ENCODE results near the gene KIAA1755.
"Not testable (repeated sequence)": the region's sequence is repeated elsewhere in the genome, so short reads cannot be mapped to it uniquely, and the experiment has no call there.

Gene KIAA1755

DNA sequence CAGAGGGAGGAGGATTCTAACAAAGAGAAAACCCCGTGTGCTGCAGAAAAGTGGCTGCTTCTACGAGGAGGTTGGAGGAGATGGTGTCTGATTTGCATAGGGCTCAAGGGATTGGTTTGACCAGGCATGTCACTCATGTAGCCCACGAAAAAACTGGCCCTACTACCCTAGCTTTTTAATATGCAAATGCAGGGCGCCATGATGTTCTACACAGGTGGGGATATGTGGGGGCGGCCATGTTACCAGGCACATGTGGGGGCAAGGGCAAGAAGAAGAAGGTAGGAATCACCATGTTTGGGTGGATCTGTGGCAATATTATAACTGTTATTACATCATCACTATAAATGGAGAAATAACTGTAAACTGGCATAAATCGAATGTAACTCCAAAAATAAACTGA is 9.9 kb downstream of the KIAA1755 start:
- no peak overlapping the region for H3K4me3 Mint-ChIP-seq
- peaks cover 5% of the 10 kb centered on the region for H3K36me3 Mint-ChIP-seq (ENCODE audit: insufficient read depth)
- ATAC-seq (replicated peaks), result no peak
- no peak for DNase-seq
- H3K4me1 Mint-ChIP-seq (ENCODE audit: low read depth in 2 of 2), result no peaks in the 10 kb centered on the region
- no peaks in the 10 kb centered on the region for H3K9me3 Mint-ChIP-seq
- no peak overlapping the region for H3K27ac Mint-ChIP-seq
- H3K27me3 Mint-ChIP-seq, result peaks cover 26 to 61% of the 10 kb centered on the region in 2 donors

DNA sequence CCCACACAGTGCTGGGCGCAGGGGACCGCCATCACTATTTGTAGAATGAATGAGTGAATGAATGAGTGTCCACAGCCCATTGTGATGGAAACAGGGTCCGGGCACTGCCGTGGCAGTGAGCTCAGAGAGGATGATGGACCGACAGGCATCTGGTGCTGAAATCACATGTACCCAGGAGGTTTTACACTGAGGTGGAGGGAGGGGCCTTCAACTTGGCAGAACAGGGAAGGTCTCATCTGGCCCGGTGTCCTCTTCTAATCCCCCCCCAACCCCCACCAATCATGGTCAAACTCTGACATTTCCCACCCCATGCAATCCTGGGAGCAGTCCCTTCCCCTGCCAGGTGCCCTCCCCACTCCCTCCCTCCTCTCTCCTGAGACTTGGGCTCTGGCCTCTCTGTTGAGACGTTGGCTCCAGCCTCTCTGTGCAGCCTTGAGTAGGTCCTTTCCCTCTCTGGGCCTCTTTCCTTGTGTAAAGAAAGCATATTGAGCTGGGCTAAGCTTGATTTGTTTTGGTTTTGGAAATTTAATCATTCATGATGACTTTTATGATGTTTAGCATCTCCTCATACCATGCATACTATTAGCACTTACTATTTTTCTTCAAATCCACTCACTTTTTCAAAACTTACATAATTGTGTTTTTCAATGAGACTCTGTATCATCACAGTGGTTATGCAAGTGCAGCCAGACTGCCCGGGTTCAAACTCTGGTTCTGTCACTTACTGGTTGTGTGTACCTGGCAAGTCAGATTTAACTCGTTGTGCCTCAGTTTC is 10.8 kb downstream of the KIAA1755 start:
- peaks cover 5% of the 10 kb centered on the region for H3K36me3 Mint-ChIP-seq (ENCODE audit: insufficient read depth)
- ATAC-seq (replicated peaks), result no peak
- peaks cover 24 to 70% of the 10 kb centered on the region in 2 donors for H3K27me3 Mint-ChIP-seq
- H3K9me3 Mint-ChIP-seq, result peaks cover 0 to 5% of the 10 kb centered on the region in 2 donors
- no peak overlapping the region for H3K27ac Mint-ChIP-seq
- no peak overlapping the region for H3K4me3 Mint-ChIP-seq
- DNase-seq, result no peak
- no peaks in the 10 kb centered on the region for H3K4me1 Mint-ChIP-seq (ENCODE audit: low read depth in 2 of 2)

DNA sequence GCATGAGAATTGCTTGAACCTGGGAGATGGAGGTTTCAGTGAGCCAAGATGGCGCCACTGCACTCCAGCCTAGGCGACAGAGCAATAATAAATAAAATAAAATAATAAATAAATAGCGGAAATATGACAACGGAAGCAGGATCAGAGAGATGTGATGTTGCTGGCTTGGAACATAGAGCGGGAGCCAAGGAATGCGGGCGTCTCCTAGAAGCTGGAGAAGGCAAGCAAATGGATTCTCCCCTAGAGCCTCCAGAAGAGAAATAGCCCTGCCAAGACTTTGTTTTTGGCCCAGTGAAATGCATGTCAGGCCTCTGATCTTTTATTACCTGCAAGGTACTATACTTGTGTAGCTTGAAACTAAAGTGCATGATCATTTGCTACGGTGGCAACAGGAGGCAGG is 12.4 kb downstream of the KIAA1755 start:
- Mint-ChIP-seq H3K27me3 (peaks cover 23 to 68% of the 10 kb centered on the region in 2 donors), H3K4me3 (no peak overlapping the region), H3K4me1 (ENCODE audit: low read depth in 2 of 2) (no peaks in the 10 kb centered on the region), H3K9me3 (peaks cover 5 to 20% of the 10 kb centered on the region in 2 donors), H3K27ac (no peak overlapping the region), H3K36me3 (ENCODE audit: insufficient read depth) (peaks cover 5% of the 10 kb centered on the region)
- ATAC-seq (replicated peaks) (no peak), DNase-seq (no peak)

DNA sequence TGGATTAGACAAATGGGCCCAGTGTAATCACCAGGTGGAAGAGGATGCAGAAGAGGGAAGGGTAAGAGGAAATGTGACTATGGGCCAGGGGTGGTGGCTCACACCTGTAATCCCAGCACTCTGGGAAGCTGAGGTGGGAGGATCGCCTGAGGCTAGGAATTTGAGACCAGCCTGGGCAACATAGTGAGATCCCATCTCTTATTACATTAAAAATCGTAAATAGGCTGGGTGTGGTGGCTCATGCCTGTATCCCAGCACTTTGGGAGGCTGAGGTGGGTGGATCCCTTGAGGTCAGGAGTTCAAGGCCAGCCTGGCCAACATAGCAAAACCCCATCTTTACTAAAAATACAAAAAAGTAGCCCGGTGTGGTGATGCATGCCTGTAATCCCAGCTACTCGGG is 12.8 kb downstream of the KIAA1755 start:
- ATAC-seq (replicated peaks); H3K27ac Mint-ChIP-seq; H3K36me3 Mint-ChIP-seq (ENCODE audit: insufficient read depth); DNase-seq; H3K4me1 Mint-ChIP-seq (ENCODE audit: low read depth in 2 of 2); H3K4me3 Mint-ChIP-seq: not testable (repeated sequence)
- Mint-ChIP-seq H3K9me3 (peaks cover 5 to 20% of the 10 kb centered on the region in 2 donors), H3K27me3 (peaks cover 19 to 64% of the 10 kb centered on the region in 2 donors)

DNA sequence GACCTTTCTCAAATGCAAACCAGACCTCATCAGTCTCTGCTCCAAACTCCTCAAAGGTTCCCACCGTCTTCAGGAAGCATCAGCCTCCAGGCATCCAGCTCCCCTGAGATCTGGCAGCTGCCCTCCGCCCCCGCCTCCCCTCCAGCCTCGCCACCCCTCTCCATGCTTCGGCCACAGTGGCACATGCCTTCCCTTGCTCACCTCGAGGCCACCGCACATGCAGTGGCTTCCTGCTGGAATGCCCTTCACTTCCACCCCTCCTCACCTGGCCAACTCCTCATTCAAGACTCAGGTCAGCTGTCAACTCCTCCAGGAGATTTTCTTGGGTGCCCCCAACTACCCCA is 13.4 kb downstream of the KIAA1755 start:
- H3K4me1 Mint-ChIP-seq (ENCODE audit: low read depth in 2 of 2), result no peaks in the 10 kb centered on the region
- H3K27ac Mint-ChIP-seq, result no peak overlapping the region
- H3K4me3 Mint-ChIP-seq, result no peak overlapping the region
- H3K9me3 Mint-ChIP-seq, result peaks cover 5 to 20% of the 10 kb centered on the region in 2 donors
- peaks cover 5% of the 10 kb centered on the region for H3K36me3 Mint-ChIP-seq (ENCODE audit: insufficient read depth)
- DNase-seq, result no peak
- H3K27me3 Mint-ChIP-seq, result peaks cover 15 to 58% of the 10 kb centered on the region in 2 donors
- no peak for ATAC-seq (replicated peaks)

DNA sequence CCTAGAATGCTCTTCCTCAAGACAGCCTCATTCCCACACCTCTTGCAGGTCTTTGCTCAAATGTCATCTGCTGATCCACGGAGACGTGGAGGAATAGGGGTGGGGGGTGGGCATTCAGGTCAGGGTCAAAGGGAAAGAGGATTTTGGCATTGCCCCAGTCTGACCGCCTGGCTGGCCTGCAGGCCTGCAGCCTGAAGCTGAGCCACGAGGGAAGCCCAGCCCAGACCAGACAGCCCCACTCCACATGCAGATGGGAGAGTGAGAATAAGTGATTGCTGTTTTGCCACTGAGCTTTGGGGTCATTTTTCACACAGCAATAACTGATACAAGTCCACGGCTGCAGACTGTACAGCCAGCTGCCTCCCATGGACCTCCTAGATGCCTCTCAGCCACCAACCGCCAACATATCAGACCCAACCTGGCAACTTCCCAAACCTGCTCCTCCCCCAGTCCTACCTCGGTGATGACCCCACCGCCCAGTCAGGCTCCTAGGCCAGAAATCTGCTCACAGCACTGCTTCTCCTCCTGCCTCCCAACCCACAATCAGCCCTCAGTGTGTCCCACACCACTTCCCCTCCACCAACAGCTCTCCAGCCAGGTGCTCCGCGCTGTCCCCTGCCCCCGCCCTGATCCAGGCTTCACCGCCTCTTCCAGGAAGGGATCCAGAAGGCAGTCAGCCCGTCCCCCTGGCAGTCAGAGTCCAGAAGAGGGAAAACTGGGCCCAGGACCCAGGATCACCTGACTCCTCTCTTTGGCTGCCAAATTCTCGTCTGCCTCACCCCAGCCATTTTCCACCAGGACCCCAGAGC is 14.0 kb downstream of the KIAA1755 start:
- no peak overlapping the region for H3K4me3 Mint-ChIP-seq
- DNase-seq, result no peak
- H3K36me3 Mint-ChIP-seq (ENCODE audit: insufficient read depth), result peaks cover 5% of the 10 kb centered on the region
- H3K27me3 Mint-ChIP-seq, result peaks cover 11 to 53% of the 10 kb centered on the region in 2 donors
- no peak for ATAC-seq (replicated peaks)
- no peaks in the 10 kb centered on the region for H3K4me1 Mint-ChIP-seq (ENCODE audit: low read depth in 2 of 2)
- peaks cover 5 to 20% of the 10 kb centered on the region in 2 donors for H3K9me3 Mint-ChIP-seq
- H3K27ac Mint-ChIP-seq, result no peak overlapping the region

DNA sequence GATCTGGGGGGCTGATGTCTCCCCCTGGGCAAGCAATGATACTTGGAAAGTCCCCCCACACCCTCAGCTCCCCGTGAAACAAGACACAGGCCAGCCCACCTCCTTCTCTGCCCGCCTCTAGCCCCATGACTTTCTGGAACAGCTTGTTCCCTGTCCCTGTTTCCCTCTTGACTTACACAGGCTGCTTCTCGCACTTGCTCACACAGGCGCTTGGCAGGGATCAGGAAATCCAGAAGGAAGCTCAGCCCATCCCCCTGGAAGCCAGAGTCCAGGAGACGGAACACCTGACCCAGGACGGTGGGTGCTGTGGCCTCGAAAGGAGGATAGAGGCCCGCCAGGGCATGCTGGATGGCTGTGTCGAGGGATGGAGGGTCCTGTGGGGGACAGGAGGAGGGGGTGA is 14.8 kb downstream of the KIAA1755 start:
- H3K27ac Mint-ChIP-seq, result no peak overlapping the region
- DNase-seq, result no peak
- H3K36me3 Mint-ChIP-seq (ENCODE audit: insufficient read depth), result peaks cover 5% of the 10 kb centered on the region
- peaks cover 11 to 51% of the 10 kb centered on the region in 2 donors for H3K27me3 Mint-ChIP-seq
- no peaks in the 10 kb centered on the region for H3K4me1 Mint-ChIP-seq (ENCODE audit: low read depth in 2 of 2)
- ATAC-seq (replicated peaks), result no peak
- no peak overlapping the region for H3K4me3 Mint-ChIP-seq
- H3K9me3 Mint-ChIP-seq, result peaks cover 5 to 20% of the 10 kb centered on the region in 2 donors

DNA sequence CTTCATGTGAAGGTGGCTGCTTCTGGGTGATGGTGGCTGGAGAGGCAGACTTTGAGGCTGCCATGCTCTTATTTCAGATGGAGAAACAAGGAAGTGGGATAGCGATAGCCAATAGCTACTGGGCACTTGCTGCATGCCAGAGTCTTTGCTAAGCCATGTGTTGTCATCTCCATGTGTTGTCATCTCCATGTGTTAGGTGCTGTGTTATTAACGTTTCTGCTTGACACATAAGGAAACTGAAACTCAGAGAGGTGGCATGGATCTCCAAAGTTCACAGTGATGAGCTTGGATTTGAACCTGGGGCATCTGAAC is 16.9 kb downstream of the KIAA1755 start:
- H3K36me3 Mint-ChIP-seq (ENCODE audit: insufficient read depth), result no peaks in the 10 kb centered on the region
- H3K27ac Mint-ChIP-seq, result no peak overlapping the region
- peaks cover 28 to 51% of the 10 kb centered on the region in 2 donors for H3K27me3 Mint-ChIP-seq
- DNase-seq (no peak), ATAC-seq (replicated peaks) (no peak)
- no peaks in the 10 kb centered on the region for H3K4me1 Mint-ChIP-seq (ENCODE audit: low read depth in 2 of 2)
- H3K4me3 Mint-ChIP-seq, result no peak overlapping the region
- H3K9me3 Mint-ChIP-seq, result peaks cover 5 to 20% of the 10 kb centered on the region in 2 donors

DNA sequence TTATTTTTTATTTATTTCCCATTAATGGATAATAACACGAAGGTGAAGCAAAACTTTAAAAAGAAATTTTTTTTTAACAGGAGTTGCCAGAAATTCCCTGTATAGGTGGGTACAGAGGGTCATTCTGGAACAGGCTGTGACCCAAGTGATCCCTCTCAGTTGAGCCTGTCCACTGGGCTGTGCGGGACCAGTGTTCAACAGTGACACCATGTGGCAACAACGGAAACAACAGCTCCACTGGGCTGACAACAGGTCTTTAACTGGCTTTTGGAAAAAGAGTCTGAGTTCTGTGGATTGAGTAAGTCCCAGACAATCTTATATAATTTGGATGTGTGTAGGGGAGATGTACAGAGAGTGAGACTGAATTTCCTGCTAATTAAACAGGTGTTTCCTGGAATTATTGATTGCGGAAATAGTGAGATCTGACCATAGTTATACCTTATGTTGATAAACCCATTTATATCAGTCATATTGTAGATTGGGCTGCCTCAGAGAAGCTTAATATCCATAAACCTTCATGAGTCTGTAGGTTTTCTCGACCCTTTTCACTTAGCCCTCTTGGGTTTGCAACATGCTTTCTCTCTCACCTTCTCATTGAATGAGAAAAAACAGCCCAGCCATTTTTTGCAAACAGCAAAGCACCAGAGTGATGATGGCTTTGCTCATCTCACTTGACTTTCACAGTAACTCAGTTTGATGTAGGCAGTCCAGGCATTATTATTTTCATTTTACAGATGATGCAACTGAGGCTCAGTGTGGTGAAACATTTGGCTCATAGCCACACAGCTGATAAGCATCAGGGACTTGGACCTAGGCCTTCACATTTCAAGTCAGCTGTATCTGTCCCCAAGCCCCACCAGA is 17.5 kb downstream of the KIAA1755 start:
- DNase-seq, result no peak
- H3K27me3 Mint-ChIP-seq, result peaks cover 31 to 54% of the 10 kb centered on the region in 2 donors
- ATAC-seq (replicated peaks), result no peak
- peaks cover 5 to 20% of the 10 kb centered on the region in 2 donors for H3K9me3 Mint-ChIP-seq
- no peak overlapping the region for H3K4me3 Mint-ChIP-seq
- H3K27ac Mint-ChIP-seq, result no peak overlapping the region
- H3K36me3 Mint-ChIP-seq (ENCODE audit: insufficient read depth), result no peaks in the 10 kb centered on the region
- no peaks in the 10 kb centered on the region for H3K4me1 Mint-ChIP-seq (ENCODE audit: low read depth in 2 of 2)

DNA sequence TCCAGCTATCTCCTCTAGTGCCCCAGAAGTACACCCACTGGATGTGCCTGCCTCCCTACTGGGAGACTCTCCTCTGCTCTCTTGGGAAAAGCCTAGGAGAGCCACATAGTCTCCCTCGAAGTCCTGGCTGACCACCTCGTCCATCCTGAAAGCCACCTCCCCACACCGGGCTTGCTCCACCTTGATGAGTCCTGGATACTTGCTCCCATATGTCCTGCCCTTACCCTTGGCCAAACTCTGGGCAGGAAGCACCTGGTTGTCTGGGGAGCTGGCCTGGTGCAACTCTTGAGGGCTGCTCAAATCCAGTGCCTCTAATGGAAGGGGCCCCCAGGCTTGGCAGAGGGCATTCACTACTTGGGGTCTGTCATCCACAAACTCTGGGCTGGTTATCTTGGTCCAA is 19.3 kb downstream of the KIAA1755 start:
- Mint-ChIP-seq H3K36me3 (ENCODE audit: insufficient read depth) (no peaks in the 10 kb centered on the region), H3K4me1 (ENCODE audit: low read depth in 2 of 2) (no peaks in the 10 kb centered on the region), H3K27ac (no peak overlapping the region), H3K4me3 (no peak overlapping the region), H3K9me3 (peaks cover 5 to 20% of the 10 kb centered on the region in 2 donors), H3K27me3 (peaks cover 19 to 37% of the 10 kb centered on the region in 2 donors)
- ATAC-seq (replicated peaks) (no peak), DNase-seq (no peak)

DNA sequence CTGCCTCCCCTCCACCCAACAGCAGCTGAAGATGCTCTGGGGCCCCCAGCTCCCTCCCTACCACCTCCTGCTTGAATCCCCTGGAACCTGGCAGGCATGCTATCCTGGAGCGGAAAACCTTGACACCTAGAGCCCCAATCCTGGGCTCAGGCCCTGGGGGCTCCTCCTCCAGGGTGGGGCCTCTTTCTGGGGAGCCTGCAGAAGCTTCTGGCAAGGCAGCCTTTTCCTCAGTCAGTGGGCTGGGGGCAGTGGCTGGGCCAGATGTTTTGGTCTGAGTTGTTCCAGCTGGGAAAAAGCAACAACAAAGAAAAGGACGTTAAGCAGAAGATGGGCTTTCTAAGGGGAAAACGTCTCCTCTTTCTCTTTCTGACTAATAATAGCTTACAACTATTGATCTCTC is 21.1 kb downstream of the KIAA1755 start:
- peaks cover 5 to 12% of the 10 kb centered on the region in 2 donors for H3K9me3 Mint-ChIP-seq
- DNase-seq (no peak), ATAC-seq (replicated peaks) (no peak)
- H3K27me3 Mint-ChIP-seq, result peaks cover 19 to 21% of the 10 kb centered on the region in 2 donors
- no peak overlapping the region for H3K27ac Mint-ChIP-seq
- H3K4me1 Mint-ChIP-seq (ENCODE audit: low read depth in 2 of 2), result no peaks in the 10 kb centered on the region
- no peak overlapping the region for H3K4me3 Mint-ChIP-seq
- H3K36me3 Mint-ChIP-seq (ENCODE audit: insufficient read depth), result no peaks in the 10 kb centered on the region

DNA sequence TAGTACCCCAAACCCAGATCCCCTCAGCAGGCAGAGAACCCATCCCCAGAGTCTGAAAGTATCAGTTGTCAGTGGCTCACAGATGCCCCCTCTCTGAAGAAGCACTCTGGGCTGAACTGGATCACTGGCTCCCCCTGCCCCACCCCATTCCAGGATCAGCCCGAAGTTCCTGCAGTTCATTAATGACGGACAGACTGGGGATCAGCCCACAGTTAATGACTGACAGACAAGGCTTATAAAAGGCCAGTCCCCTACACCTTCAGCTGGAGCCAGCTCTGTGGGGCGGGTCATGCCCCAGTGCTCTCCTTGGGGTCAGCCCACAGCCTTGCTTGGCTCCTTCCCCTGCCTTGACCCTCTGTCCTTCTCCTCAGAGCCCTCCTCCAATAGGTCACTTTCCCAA is 21.7 kb downstream of the KIAA1755 start:
- Mint-ChIP-seq H3K27me3 (peaks cover 19 to 21% of the 10 kb centered on the region in 2 donors), H3K4me3 (no peak overlapping the region), H3K36me3 (ENCODE audit: insufficient read depth) (no peaks in the 10 kb centered on the region), H3K27ac (no peak overlapping the region), H3K4me1 (ENCODE audit: low read depth in 2 of 2) (no peaks in the 10 kb centered on the region), H3K9me3 (peaks cover 3 to 7% of the 10 kb centered on the region in 2 donors)
- DNase-seq (no peak), ATAC-seq (replicated peaks) (no peak)

DNA sequence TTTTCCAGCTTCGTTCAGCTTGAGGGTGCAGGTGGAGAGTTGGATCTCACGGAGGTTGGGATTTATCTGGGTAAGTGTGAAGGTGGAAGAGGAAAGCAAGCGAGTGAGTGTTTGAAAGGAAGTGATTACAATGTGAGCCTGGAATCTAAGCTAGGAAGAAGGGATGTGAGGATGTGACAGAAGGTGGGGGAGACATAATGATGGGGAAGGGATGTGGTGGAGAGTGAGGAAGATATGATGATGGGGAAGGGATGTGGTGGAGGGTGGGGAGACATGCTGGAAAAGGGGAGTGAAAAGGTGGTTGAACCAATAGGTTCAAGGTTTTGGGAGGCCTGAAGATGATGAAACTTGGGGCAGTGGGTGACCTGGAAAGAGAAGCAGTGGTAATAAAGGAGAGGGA is 23.2 kb downstream of the KIAA1755 start:
- no peak overlapping the region for H3K27ac Mint-ChIP-seq
- peaks cover 19 to 21% of the 10 kb centered on the region in 2 donors for H3K27me3 Mint-ChIP-seq
- DNase-seq (no peak), ATAC-seq (replicated peaks) (no peak)
- H3K9me3 Mint-ChIP-seq, result no peaks in the 10 kb centered on the region
- H3K36me3 Mint-ChIP-seq (ENCODE audit: insufficient read depth), result no peaks in the 10 kb centered on the region
- no peak overlapping the region for H3K4me3 Mint-ChIP-seq
- no peaks in the 10 kb centered on the region for H3K4me1 Mint-ChIP-seq (ENCODE audit: low read depth in 2 of 2)
